GM10266 (cell line): ENCODE measurements around the gene MYO1D.

Experiments
- DNase-seq: peaks from one replicate; pipeline ENCODE4 v3.0.0; 2012; ENCODE audit errors: extremely low spot score
- TF ChIP-seq, protein P1 (sequence below): IDR thresholded peaks from 2 replicates; pipeline ENCODE4 v1.5.1; 2012; ENCODE audit warnings: mild to moderate bottlenecking, low read depth; ENCODE audit not compliant: control insufficient read depth, insufficient read depth; ENCODE audit errors: missing control alignments

The MYO1D gene

DNA sequence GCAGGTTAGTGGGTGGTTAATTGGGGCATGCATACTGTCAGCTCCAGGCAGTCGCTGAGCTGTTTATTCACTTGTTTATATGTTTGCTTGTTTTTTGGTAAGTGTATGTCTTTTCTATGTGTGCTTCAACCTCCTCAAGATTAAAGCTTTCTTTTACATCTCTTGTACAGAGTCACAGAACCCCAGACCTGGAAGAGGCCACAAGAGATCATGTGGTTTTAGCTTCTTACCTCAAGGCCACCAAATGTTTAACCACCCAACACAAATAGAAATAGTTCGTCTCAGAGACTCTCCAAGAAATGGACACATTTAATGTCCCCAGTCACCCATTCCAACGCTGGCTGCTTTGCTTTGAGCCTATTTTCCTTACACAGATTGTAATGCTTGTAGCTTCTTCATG, 39.2 kb upstream of the MYO1D start:
- TF ChIP-seq, protein P1, sequence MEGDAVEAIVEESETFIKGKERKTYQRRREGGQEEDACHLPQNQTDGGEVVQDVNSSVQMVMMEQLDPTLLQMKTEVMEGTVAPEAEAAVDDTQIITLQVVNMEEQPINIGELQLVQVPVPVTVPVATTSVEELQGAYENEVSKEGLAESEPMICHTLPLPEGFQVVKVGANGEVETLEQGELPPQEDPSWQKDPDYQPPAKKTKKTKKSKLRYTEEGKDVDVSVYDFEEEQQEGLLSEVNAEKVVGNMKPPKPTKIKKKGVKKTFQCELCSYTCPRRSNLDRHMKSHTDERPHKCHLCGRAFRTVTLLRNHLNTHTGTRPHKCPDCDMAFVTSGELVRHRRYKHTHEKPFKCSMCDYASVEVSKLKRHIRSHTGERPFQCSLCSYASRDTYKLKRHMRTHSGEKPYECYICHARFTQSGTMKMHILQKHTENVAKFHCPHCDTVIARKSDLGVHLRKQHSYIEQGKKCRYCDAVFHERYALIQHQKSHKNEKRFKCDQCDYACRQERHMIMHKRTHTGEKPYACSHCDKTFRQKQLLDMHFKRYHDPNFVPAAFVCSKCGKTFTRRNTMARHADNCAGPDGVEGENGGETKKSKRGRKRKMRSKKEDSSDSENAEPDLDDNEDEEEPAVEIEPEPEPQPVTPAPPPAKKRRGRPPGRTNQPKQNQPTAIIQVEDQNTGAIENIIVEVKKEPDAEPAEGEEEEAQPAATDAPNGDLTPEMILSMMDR, result no peak
- DNase-seq, result no peak

DNA sequence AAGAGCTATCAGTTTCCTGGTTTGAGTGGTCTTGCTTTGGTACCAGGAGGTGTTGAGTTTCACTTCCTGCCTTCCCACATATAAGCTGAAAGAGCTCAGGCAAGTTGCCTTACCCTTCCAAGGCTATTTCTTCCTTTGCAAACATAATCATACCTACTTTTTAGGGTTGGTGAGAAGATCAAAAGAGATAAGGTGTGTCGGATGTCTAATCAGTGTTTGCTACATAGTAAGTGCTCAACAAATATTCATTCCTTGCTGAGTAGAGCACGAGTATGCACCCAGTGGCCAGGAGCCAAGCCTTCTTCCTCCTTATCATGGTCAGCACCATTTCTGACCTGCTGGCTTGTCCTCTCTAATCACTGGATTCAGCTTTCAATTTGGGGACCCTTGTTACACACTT, 38.3 kb upstream of the MYO1D start:
- TF ChIP-seq, protein P1, result no peak
- DNase-seq, result no peak

DNA sequence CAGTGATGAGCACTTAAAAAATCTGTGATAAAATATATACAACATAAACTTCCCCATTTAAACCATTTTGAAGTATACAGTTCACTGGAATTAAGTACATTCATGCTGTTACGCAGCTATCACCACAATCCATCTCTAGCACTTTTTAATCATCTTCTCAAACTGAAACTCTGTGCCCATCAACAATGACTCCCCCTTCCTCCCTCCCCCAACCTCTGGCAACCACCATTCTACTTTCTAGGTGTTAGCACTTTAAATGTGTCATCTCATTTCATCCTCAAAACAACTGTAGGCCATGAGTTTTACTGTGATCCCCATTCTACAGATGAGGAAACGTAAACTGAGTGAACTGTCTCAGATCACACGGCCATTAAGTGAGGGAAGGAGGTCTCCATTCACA, 37.3 kb upstream of the MYO1D start:
- no peak for DNase-seq
- TF ChIP-seq, protein P1, result no peak

DNA sequence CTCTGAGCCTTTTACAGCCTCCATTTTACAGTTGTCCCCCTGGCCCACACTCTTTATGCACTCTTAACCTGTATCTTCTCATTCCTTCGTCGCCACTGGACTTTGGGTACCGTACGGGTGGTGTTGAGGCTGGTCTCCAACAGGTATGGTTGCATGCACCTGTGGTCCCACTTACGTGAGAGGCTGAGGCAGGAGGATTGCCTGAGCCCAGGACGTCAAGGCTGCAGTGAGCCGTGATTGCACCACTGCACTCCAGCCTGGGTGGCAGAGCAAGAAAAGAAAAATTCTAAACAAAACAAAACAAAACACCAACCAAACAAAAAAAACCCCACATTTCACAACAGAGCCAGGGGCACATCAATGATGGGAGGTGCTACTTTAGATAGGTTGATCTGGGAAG, 36.7 kb upstream of the MYO1D start:
- TF ChIP-seq, protein P1, result no peak
- DNase-seq, result no peak

DNA sequence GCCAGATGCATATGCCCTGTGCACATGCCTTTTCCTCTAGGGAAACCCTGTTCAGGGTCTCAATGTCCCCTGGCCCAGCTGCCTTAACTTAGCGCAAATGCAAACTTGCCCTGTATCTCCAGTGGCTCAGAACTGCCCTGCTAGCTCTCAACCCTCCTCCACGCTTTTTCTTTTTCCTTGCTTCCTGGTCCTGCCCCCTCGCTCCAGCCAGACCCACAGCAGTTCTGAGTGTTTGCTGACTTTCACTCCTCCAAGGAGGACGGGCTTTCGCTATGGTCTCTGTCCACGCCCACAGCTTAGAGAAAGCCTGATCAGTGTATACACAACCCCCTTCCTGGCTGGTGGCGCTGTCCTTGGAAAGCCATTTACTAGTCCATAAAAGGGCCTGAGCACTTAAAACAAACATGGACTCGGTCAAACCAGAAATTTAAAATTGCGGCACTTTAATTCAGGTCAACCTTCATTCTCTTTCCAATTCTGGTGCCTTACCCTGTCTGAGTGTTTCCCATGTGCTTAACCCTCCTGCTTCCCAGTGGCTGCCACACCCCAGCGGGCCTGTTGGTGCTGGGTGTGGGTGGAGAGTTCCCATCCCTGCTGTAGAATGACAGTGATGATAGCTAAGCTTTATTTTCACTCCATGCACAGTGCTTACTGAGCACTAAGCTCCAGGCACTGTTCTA, 35.4 kb upstream of the MYO1D start:
- TF ChIP-seq, protein P1, result no peak
- DNase-seq, result no peak

DNA sequence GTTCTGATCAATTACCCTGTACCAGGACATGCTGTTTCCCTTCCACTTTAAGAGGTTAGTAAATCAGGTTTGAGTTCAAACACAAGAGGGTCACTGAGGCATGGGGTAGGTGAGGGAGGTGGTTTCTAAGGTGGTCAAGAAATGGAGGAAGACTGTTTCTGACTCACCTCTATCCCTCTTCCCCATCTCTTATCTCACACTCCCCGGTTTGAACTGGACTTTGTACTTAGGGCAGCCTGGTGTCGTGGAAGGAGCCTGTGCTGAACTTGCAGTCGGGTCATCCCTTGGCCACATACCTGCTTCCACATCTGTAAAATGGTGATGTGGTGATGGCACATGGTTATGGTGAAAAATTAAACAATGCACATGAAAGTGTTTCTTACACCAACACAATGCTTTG, 33.8 kb upstream of the MYO1D start:
- TF ChIP-seq, protein P1, result no peak
- no peak for DNase-seq

DNA sequence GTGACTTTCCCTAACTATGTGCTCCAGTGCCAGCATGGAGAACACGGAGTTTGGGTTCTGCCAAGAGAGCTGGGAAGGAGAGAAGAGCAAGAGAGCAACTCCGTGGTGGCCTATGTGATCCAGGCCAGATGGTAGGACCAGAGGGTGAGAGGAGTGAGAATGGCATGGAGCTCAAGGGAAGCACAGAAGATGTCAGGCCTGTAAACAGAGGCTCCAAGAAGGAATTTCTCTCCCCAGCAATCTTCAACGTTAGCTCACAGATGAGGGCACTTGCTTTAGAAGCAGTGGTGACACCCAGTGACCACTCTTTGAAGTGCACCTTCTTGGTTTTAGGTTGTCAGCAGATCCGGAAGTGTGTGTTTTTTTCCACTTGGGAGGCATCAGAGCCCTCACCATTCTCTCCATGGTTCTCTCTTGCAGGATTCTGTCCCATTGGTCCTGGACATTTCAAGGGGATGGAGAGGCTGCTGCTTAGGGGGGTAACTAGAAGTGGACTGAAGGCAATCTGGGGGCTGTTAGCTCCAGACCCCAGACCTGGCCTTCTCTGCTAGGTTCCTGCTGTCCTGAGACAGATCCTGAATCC, 33.0 kb upstream of the MYO1D start:
- peak; percentile 76 for DNase-seq
- TF ChIP-seq, protein P1, result peak; percentile 78
